ENCODE data around the gene EME2.

DNA sequence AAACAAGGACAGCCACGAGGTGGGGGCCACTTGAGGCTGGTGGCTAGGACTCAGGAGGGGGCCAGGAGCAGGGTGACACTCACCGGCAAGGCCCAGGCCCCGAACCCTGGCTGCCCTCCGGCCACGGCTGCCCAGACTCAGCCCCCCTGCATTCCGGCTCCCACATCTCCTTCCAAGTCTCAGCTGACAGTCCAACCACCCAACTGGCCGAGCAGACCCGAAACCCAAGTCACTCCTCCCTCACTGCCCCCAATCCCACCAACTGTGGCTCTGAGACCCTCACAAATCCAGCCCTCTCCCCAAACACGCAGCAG, 44.6 kb downstream of the EME2 start:
- TF ChIP-seq CTCF (IDR thresholded peaks at IDR 0.05) (no peak), POLR2A (IDR thresholded peaks at IDR 0.05) (no peak)

Data from thyroid gland (tissue), 4 donors.